Lower leg skin (tissue), 4 donors: ENCODE results near the gene SLC5A10. TPM values are rescaled to one million over a fixed set of nuclear protein-coding genes. Genes with fewer than 3 reads are reported as not detected.

ENCODE experiments used
- DNase-seq, 2 donors: peaks; one replicate each; pipeline ENCODE4 v3.0.0-alpha.2; 2019; ENCODE audit warnings: low spot score in 2 of 2
- H3K4me3 ChIP-seq: fragments of 200-600 bp; sonication (generic); 2 replicates; pipeline ENCODE4 v1.5.1; 2017; ENCODE audit warnings: mild to moderate bottlenecking, low read depth; ENCODE audit not compliant: poor library complexity, severe bottlenecking
- POLR2A ChIP-seq, 2 donors: fragments of 450-650 bp; IDR thresholded peaks; one replicate each; pipeline ENCODE4 v1.6.1; 2016 to 2017; ENCODE audit warnings: antibody characterized with exemption in 2 of 2, mild to moderate bottlenecking in 1 of 2, moderate library complexity in 1 of 2
- WGBS, 2 donors: methylation state at CpG; one replicate each; pipeline ENCODE4 v1.1.5; 2018; 5-methylcytosine and 5-hydroxymethylcytosine counted together
- intact Hi-C: fragments of 100-400 bp; cut with DNase I; formaldehyde crosslinking; loops from one replicate; pipeline ENCODE4 v1.15.0; 2023; ENCODE audit warnings: low total_unique reads
- total RNA-seq, 4 donors: library from RNA; depleted of rRNA; stranded (reverse); fragments of >200 nt; gene quantifications; one replicate each; pipeline ENCODE4 v1.1.0, GENCODE V29; 2016
- TF ChIP-seq, protein P1 (sequence below), 3 donors: fragments of 450-650 bp; IDR thresholded peaks; one replicate each; pipeline ENCODE4 v1.5.1; 2016; ENCODE audit warnings: antibody characterized with exemption in 3 of 3, mild to moderate bottlenecking in 3 of 3, moderate library complexity in 2 of 3

The SLC5A10 gene
- total RNA-seq, 4 donors from 2014 or later: 0.32 to 1.4 (median 1.1) TPM

- no peak overlapping the region for H3K4me3 ChIP-seq
- TF ChIP-seq POLR2A (IDR thresholded peaks at IDR 0.05): no peak
- TF ChIP-seq, protein P1, sequence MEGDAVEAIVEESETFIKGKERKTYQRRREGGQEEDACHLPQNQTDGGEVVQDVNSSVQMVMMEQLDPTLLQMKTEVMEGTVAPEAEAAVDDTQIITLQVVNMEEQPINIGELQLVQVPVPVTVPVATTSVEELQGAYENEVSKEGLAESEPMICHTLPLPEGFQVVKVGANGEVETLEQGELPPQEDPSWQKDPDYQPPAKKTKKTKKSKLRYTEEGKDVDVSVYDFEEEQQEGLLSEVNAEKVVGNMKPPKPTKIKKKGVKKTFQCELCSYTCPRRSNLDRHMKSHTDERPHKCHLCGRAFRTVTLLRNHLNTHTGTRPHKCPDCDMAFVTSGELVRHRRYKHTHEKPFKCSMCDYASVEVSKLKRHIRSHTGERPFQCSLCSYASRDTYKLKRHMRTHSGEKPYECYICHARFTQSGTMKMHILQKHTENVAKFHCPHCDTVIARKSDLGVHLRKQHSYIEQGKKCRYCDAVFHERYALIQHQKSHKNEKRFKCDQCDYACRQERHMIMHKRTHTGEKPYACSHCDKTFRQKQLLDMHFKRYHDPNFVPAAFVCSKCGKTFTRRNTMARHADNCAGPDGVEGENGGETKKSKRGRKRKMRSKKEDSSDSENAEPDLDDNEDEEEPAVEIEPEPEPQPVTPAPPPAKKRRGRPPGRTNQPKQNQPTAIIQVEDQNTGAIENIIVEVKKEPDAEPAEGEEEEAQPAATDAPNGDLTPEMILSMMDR (IDR thresholded peaks at IDR 0.05): no peak
- DNase-seq: no peak
- WGBS, 2 donors: 67 to 76% methylated on average over 5 of the region's 5 CpGs
- intact Hi-C loops: no loop called here
Observed at GRCh38 chr17:18916816-18917500, 35.0 kb upstream of the SLC5A10 start.

GRCh38 chr17:18917506-18918032 is 34.4 kb upstream of the SLC5A10 start:
- TF ChIP-seq, protein P1 (IDR thresholded peaks at IDR 0.05): no peak
- TF ChIP-seq POLR2A (IDR thresholded peaks at IDR 0.05): no peak
- intact Hi-C loops: no loop called here
- no peak overlapping the region for H3K4me3 ChIP-seq
- WGBS, 2 donors: 96 to 97% methylated on average over 11 of the region's 11 CpGs
- no peak for DNase-seq

DNA sequence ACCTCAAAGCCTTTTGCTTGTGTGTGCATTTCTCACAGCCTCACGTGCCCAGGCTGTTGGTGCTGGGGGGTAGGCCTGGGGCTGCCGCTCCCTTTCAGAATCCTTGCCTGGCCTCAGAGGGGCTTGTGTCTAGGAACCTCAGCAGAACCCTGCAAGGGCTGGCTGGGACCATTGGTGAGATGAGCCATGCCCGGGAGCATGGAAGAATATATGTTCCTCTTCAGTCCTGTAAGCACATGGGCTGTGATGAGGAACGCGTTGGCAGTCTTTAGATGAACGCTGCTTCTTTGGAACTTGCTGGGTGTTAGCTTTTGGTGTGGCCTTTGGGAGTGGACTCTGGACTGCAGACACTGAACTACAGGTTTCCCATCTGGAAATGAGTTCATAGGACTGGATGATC is 32.0 kb upstream of the SLC5A10 start:
- WGBS, 2 donors: 71 to 80% methylated on average over 6 of the region's 6 CpGs
- TF ChIP-seq POLR2A (IDR thresholded peaks at IDR 0.05): no peak
- TF ChIP-seq, protein P1 (IDR thresholded peaks at IDR 0.05): no peak
- H3K4me3 ChIP-seq: no peak overlapping the region
- intact Hi-C loops: no loop called here
- DNase-seq: no peak

DNA sequence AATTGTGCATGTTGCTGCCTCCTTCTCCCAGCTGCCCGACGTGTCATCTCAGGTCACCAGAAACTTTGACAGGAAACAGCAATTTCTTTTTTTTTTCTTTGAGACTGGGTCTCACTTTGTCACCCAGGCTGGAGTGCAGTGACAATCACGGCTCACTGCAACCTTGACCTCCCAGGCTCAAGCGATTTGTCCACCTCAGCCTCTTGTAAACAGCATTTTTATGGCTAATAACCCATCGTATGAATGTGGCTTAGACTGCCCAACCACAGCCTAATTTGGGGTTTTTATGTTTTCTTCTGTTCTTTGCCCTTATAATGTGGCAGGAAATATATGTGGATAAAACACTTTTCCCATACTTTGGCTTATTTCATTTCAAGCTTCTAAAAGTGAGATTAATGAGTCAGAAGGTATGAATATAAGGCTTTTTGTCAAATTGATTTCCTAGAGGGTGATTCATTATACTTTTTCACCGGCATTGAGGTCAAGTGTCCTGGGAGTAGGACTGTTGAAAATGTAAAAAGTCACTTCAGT is 31.0 kb upstream of the SLC5A10 start:
- WGBS, 2 donors: 61% methylated on average over 6 of the region's 6 CpGs
- no peak overlapping the region for H3K4me3 ChIP-seq
- TF ChIP-seq, protein P1 (IDR thresholded peaks at IDR 0.05): no peak
- no peak for TF ChIP-seq POLR2A (IDR thresholded peaks at IDR 0.05)
- intact Hi-C loops: no loop called here
- no peak for DNase-seq

DNA sequence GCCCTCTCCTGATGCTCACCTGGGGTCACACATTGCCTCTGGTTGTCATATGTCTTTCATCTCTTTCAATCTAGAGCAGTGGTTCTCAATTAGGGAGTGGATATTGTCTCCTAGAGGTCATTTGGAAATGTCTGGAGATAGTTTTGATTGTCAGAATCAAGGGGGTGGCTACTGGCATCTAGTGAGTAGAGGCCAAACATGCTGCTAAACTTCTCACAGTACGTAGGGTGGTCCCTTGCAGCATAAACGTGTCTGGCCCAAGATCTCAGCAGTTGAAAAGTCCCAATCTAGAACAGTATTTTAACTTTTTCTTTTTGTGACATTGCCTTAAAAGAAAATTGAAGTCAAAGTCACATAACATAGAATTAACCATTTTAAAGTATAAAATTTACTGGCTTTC is 30.5 kb upstream of the SLC5A10 start:
- DNase-seq: no peak
- no peak overlapping the region for H3K4me3 ChIP-seq
- intact Hi-C loops: no loop called here
- 72 to 74% methylated on average over 2 of the region's 2 CpGs for WGBS, 2 donors
- TF ChIP-seq, protein P1 (IDR thresholded peaks at IDR 0.05): no peak
- no peak for TF ChIP-seq POLR2A (IDR thresholded peaks at IDR 0.05)
